ENCODE data around the gene PUS1.

Gene PUS1

DNA sequence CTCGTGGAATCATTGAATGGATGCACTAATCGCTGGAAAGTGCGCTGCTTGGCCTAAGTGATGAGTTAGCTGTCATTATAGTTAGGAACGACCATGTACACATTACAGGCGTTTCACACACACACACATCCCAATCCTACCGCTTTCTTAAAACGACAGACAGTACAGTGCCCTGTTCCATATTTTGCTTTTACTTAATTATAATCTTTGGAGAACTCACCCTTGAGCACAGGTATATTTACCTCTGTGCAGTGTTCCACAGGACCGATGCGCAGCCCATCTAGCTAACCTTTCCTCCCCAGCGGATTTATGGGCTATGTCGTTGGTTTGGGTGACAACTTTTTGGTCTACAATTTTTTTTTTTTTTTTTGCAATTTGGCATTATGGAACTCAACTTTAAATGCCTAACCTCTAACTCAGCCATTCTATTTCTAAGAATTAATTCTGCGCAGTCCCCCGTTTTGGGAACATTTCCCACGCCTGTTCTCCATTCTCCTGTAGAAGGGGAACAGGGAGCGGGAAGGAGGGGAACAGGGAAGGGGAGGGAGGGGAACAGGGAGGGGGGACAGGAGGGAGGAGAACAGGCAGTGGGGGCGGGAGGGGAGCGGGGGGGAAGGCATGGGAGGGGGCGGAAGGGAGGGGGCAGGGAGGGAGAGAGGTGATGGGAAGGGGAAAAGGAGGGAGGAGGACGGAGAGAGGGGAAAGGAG is 35.3 kb upstream of the PUS1 start:
- DNase-seq (ENCODE audit: low read depth): no peak
- no peak overlapping the region for H3K4me3 ChIP-seq (ENCODE audit: low read depth, low read length)
- TF ChIP-seq, protein P1, sequence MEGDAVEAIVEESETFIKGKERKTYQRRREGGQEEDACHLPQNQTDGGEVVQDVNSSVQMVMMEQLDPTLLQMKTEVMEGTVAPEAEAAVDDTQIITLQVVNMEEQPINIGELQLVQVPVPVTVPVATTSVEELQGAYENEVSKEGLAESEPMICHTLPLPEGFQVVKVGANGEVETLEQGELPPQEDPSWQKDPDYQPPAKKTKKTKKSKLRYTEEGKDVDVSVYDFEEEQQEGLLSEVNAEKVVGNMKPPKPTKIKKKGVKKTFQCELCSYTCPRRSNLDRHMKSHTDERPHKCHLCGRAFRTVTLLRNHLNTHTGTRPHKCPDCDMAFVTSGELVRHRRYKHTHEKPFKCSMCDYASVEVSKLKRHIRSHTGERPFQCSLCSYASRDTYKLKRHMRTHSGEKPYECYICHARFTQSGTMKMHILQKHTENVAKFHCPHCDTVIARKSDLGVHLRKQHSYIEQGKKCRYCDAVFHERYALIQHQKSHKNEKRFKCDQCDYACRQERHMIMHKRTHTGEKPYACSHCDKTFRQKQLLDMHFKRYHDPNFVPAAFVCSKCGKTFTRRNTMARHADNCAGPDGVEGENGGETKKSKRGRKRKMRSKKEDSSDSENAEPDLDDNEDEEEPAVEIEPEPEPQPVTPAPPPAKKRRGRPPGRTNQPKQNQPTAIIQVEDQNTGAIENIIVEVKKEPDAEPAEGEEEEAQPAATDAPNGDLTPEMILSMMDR (IDR thresholded peaks at IDR 0.05; ENCODE audit: low read depth, low read length, missing control alignments): no peak

DNA sequence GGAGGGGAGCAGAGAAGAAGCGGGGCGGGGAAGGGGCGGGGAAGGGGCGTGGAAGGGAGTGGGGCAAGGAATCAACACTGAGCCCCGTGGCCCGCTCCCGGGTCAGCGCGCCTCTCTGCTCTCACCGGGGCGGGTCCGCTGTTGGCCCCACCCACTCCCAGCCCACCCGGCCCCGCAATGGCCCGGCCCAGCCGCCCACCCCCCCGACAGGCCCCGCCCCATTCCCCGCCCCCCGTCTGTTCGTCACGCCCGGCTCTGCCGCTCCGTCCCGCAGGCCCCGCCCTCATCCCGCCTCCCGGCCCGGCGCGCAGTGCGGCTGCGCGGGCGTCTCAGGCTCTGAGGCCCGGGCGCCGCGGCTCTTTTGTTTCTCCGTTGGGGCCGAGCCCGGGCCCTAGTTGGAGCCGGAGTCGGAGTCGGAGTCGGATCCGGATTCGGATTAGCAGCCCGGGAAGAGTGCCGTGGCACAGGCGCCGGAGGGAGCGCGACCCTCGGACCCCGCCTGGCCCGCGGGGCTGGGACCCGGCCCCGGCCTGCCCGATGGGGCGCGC is 34.7 kb upstream of the PUS1 start, which contains the start of gene ULK1:
Gene ULK1 (plus strand): TSS at position 310 of the 548 bp plus-strand sequence. CDS start 380 bp downstream, outside the sequence.
- peak; percentile 24 for DNase-seq (ENCODE audit: low read depth)
- TF ChIP-seq, protein P1 (IDR thresholded peaks at IDR 0.05; ENCODE audit: low read depth, low read length, missing control alignments): no peak
- H3K4me3 ChIP-seq (ENCODE audit: low read depth, low read length): peak within 1 kb of the TSS; percentile 71

DNA sequence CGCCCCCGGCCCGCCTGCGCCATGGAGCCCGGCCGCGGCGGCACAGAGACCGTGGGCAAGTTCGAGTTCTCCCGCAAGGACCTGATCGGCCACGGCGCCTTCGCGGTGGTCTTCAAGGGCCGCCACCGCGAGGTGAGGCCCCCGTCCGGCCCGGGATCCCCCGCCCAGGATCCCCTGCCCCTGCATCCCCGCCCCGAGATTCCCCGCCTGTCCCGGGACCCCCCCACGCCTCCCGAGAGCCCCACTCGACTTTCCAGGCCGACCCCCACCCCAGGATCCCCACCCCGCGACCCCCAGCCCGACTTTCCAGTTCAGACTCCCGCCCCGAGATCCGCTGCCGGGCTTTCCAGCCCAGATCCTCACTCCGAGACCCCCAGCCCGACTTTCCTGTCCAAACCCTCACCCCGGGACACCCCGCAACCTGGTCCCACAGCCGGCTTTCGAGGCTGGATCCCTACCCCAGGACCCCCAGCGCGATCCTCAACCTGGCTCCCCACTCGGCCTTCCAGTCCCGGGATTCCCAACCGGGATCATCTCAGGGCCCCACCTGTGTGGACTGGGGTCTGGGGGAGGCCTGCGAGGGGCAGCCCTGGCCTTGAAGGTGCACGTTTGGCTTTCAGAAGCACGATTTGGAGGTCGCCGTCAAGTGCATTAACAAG is 34.0 kb upstream of the PUS1 start:
- peak overlapping the region; percentile 71 for H3K4me3 ChIP-seq (ENCODE audit: low read depth, low read length)
- DNase-seq (ENCODE audit: low read depth): no peak
- TF ChIP-seq, protein P1 (IDR thresholded peaks at IDR 0.05; ENCODE audit: low read depth, low read length, missing control alignments): no peak

DNA sequence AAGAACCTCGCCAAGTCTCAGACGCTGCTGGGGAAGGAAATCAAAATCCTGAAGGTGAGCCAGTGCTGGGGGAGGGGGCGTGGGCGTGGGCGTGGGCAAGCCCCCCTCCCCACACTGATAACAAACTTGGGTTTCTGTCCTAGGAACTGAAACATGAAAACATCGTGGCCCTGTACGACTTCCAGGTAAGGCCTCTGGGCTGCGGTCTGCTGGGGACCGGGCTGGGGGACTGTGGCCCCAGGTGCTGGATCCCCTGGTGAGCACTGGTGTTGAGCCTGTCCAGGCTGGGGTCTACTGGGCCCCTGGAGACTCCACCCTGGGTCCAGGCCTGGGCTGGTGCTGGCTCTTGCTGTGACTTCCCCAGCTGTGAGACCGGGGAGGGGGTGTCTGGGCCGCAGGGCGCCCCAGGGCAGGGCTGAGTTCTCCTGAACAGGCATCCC is 33.4 kb upstream of the PUS1 start:
- peak overlapping the region; percentile 71 for H3K4me3 ChIP-seq (ENCODE audit: low read depth, low read length)
- no peak for DNase-seq (ENCODE audit: low read depth)

DNA sequence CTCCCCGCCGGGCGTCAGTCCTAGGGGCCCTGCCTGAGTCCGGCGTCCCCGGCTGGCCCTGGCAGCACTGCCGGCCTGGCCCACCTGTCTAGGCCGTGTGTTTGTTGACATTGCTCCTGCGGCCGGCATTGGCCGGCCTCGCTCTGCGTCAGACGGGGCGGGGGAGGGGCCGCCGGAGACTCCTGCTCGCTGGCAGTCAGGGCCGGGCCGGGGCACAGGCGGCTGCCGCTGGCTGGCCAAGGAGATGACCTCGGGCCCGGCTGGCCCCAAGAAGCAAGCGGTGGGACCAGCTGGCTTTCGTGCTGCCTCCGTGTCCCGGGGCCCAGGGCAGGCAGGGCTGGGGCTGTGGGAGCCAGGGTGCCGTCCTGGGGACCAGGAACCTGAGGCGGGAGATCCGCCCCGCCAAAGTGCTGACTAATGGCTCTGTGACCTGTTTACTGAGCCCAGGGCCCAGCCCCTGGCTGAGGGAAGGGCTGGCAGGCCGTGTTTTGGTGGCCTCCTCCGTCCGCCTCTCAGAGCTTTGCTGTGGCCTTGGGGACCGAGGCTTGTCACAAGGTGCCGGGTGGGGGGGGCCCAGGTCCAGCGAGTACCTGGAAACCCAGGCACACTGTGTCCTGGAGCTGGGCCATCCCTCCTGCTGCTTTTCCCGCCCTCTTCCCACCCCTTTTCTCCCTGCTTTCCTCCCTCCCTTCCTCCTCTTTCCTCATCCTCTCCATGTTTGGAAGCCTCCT is 32.8 kb upstream of the PUS1 start:
- TF ChIP-seq, protein P1 (IDR thresholded peaks at IDR 0.05; ENCODE audit: low read depth, low read length, missing control alignments): no peak
- DNase-seq (ENCODE audit: low read depth): no peak
- H3K4me3 ChIP-seq (ENCODE audit: low read depth, low read length): peak overlapping the region; percentile 71

More for the DNA sequence above, 33.4 kb upstream of the PUS1 start:
- TF ChIP-seq, protein P1 (IDR thresholded peaks at IDR 0.05; ENCODE audit: low read depth, low read length, missing control alignments): no peak

DNA sequence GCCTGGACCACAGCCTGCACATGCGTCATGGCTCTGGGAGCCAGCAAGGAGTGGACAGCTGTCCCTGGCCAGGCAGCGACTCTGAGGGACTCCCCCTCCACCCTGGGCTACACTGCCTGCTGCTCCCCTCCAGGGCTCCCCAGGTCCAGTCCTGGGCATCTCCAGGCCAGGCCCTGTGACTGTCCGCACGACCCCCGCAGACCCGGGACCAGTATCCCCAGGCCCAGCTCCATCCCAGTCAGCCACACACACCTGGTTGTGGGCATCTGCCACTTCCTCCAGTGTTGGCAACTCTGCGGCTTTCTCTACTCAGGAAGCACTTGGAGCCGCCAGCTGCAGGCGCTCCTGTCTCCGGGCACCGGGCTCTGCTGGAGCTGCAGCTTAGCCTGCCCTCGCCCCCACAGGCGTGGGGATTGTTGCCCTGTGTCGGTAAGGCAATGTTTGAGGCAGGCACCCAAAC is 32.2 kb upstream of the PUS1 start:
- H3K4me3 ChIP-seq (ENCODE audit: low read depth, low read length): no peak overlapping the region
- TF ChIP-seq, protein P1 (IDR thresholded peaks at IDR 0.05; ENCODE audit: low read depth, low read length, missing control alignments): no peak
- DNase-seq (ENCODE audit: low read depth): no peak
